ENCODE results near the gene CEP112. TPM values are rescaled to one million over a fixed set of nuclear protein-coding genes. Genes with fewer than 3 reads are reported as not detected.
"Not testable (repeated sequence)": the region's sequence is repeated elsewhere in the genome, so short reads cannot be mapped to it uniquely, and the experiment has no call there.

The CEP112 gene
- total and polyA plus RNA-seq, 5 experiments from 2014 or later = 0.27 to 2.0 (median 1.7) TPM; not detected in 2

DNA sequence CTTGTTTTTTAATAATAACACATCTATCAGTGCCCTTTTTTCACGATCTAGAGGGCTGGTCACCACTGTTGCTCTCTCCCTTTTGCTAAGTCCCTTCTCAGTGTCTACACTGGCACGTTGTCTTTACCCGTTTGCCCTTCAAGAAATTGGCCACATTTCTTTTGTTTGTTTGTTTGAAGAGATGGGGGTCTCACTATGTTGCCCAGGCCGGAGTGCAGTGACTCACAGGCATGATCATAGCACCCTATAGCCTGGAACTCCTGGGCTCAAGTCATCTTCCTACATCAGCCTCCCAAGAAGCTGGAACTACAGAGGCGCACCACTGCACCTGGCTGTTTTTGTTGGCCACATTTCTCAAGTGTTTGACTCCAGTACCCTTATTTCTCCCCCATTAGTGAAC, 492.5 kb downstream of the CEP112 start:
- no peak overlapping the region for H3K4me3 Mint-ChIP-seq
- ATAC-seq (no peak), DNase-seq (no peak)
- H3K9me3 Mint-ChIP-seq = no peaks in the 10 kb centered on the region
- POLR2A ChIA-PET = no interaction called here
- H3K4me1 Mint-ChIP-seq = no peaks in the 10 kb centered on the region
- H3K36me3 Mint-ChIP-seq = no peaks in the 10 kb centered on the region
- H3K27me3 Mint-ChIP-seq = peaks cover 4 to 20% (median 8%) of the 10 kb centered on the region in 5 donors
- H3K27ac Mint-ChIP-seq = no peak overlapping the region

DNA sequence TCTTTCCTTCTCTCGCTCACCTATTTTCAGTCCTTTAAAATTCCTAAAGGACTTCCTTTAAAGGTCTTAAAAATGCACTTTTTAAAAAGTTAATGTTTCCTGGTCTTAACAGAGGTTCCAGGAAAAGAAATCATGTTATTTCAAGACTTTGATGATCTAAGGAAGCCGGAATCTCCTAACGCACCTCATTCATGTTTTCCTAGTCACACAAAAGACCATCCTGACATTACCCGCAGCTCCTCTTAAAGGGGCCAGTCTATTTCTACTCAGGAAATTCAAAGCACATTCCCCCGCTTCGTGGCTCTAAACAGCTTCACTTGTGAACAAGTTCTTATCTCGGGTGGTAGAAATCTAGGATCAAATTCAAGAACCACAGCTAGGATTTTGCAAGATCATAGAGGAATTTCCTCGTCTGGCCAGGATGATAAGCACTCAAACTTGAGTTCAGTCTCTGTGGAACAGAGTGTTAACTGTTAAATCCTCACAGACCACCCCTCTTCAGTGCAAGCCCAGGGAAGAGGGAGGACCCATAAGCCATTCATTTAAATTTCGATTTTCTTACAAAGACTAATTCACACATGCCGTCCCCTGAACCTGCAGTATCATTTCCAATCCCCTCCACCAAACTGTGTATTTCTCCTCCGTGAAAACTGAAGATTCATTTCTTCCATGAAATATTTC, 493.4 kb downstream of the CEP112 start:
- H3K27me3 Mint-ChIP-seq = peaks cover 4 to 20% (median 8%) of the 10 kb centered on the region in 5 donors

DNA sequence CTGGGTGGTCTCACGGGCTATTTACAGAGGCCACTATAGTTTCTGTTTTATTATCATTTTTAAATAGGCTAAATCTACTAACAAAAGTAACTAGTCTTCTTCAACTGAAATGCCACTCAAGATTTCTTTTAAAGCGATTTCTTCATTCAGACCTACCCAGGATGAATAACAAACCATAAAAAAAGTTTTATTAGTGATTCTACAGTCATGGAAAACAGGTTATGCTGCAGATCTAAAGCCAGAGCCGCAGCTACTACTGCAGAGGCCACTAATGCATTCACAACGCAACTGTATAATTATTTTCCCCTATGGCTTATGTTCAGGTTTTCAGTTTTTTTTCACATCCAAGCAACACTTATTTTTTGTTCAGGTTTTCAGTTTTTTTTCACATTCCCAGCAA, 494.3 kb downstream of the CEP112 start:
- DNase-seq = no peak
- no peak for ATAC-seq
- Mint-ChIP-seq H3K9me3 (no peaks in the 10 kb centered on the region), H3K27me3 (peaks cover 4 to 20% (median 8%) of the 10 kb centered on the region in 5 donors), H3K27ac (no peak overlapping the region), H3K4me1 (peaks cover 0 to 2% (median 0%) of the 10 kb centered on the region in 4 donors), H3K36me3 (no peaks in the 10 kb centered on the region), H3K4me3 (no peak overlapping the region)
- POLR2A ChIA-PET = interaction anchor here (0.7 kb wide), 1 partner anchor 135 kb away, joined by 3 read pairs; no protein-coding TSS in a partner anchor

More for the DNA sequence above, 493.4 kb downstream of the CEP112 start:
- DNase-seq (no peak), ATAC-seq (no peak)
- Mint-ChIP-seq H3K36me3 (no peaks in the 10 kb centered on the region), H3K4me3 (no peak overlapping the region), H3K4me1 (peaks cover 0 to 2% (median 0%) of the 10 kb centered on the region in 4 donors), H3K9me3 (no peaks in the 10 kb centered on the region), H3K27ac (no peak overlapping the region)
- POLR2A ChIA-PET = no interaction called here

DNA sequence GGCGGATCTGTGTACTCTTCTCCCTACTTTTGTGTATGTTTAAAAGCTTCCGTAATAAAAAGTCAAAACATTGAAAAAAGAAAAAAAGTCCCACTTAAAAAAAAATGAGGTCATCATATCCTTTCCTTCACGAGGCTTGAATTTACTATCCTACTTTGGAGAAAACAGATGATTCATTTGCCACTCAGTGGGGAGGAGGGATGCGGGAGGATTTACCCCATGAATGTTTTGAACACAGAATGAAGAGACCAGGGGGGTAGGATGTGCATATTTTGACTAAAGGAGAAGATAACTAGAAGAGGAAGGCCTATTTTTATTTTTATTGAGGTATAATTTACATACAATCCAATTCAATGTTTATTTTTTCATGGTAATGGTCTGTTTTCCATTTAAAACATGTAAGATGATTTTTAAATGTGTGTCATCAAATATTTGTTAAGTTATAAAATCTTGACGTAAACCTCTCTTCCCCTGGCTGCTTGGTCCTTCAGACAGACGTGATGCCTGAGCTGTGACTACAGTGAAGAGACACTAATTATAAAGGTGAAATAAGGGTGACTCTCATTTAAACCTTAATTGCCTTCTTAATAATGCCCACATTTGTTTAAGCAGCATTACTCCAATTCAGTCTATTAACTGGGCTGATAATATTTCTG, 495.1 kb downstream of the CEP112 start:
- H3K27me3 Mint-ChIP-seq = peaks cover 4 to 20% (median 8%) of the 10 kb centered on the region in 5 donors
- DNase-seq (no peak), ATAC-seq (no peak)
- no peaks in the 10 kb centered on the region for H3K36me3 Mint-ChIP-seq
- H3K9me3 Mint-ChIP-seq = no peaks in the 10 kb centered on the region
- H3K4me3 Mint-ChIP-seq = no peak overlapping the region
- POLR2A ChIA-PET = no interaction called here
- H3K4me1 Mint-ChIP-seq = peaks cover 0 to 3% (median under 1%) of the 10 kb centered on the region in 4 donors
- no peak overlapping the region for H3K27ac Mint-ChIP-seq

GRCh38 chr17:65694601-65695000, 497.3 kb downstream of the CEP112 start:
- peaks cover 0 to 6% (median 3%) of the 10 kb centered on the region in 5 donors for H3K27me3 Mint-ChIP-seq
- no peak for DNase-seq
- ATAC-seq = no peak
- H3K27ac Mint-ChIP-seq = no peak overlapping the region
- H3K36me3 Mint-ChIP-seq = no peaks in the 10 kb centered on the region
- POLR2A ChIA-PET = no interaction called here
- peaks cover 11 to 13% (median 12%) of the 10 kb centered on the region in 4 donors for H3K4me1 Mint-ChIP-seq
- H3K9me3 Mint-ChIP-seq = no peaks in the 10 kb centered on the region
- no peak overlapping the region for H3K4me3 Mint-ChIP-seq

DNA sequence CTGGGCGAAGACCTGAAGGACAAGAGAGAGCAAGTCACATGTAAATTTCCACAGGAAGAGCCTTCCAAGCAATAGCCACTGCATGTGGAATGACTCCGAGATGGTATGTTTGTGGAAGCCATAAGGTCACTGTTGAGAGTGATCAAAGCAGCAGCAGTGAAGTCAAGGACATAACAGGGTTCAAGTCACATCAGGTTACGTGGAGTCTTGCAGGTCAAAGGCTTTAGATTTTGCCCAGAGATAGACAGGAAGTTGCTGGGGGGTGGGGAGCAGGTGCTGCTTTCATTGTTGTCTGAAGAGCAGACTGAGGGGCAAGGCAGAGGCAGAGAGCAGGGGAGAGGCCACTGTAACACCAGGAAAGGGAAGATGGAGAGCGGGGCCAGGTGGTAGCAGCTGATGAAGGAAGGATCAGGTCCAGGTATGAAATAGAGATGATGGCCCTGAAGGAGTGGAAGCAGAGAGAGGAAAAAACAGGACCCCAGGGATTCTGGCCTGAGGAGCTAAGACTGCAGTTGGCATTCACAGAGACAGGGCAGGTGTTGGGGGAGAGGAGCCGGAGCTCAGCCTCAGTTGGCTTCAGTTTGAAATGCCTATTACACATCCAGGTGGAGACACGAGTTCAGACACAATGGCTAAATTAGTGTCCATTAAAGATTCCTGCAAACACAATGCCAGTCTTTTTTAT, 501.2 kb downstream of the CEP112 start:
- H3K27ac Mint-ChIP-seq = peak overlapping the region in 2 of 10 donors; percentile 19 to 32
- H3K36me3 Mint-ChIP-seq = no peaks in the 10 kb centered on the region
- ATAC-seq (no peak), DNase-seq (no peak)
- H3K27me3 Mint-ChIP-seq = no peaks in the 10 kb centered on the region
- H3K4me1 Mint-ChIP-seq = peaks cover 11 to 13% (median 12%) of the 10 kb centered on the region in 4 donors
- POLR2A ChIA-PET = no interaction called here
- H3K4me3 Mint-ChIP-seq = peak overlapping the region in 2 of 10 donors; percentile 24 to 39
- no peaks in the 10 kb centered on the region for H3K9me3 Mint-ChIP-seq

DNA sequence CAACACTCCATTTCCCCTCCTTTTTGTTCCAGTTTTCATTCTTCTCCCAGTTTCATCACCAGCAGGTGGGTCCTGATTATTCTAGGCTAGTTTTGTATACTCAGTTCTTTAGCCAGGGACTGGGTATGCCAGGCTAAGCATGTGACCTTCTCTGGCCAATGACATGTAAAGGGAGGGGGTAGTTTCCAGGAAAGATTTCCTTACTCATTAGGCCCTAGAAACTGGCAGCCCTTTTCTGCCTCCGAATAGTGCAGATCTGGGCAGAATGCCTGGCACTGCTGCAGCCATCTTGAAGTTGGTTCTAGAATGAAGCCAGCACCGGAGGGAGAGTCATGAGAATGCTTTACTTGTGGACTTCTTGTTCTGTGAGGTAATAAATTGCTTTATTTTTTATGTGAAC, 503.6 kb downstream of the CEP112 start:
- Mint-ChIP-seq H3K4me3 (no peak overlapping the region), H3K27ac (no peak overlapping the region), H3K36me3 (no peaks in the 10 kb centered on the region), H3K9me3 (no peaks in the 10 kb centered on the region), H3K27me3 (no peaks in the 10 kb centered on the region), H3K4me1 (peaks cover 8 to 13% (median 12%) of the 10 kb centered on the region in 4 donors)
- POLR2A ChIA-PET = no interaction called here
- no peak for ATAC-seq
- DNase-seq = no peak

GRCh38 chr17:65685110-65685509, 506.8 kb downstream of the CEP112 start:
- no peak for DNase-seq
- no peaks in the 10 kb centered on the region for H3K36me3 Mint-ChIP-seq
- peaks cover 0 to 1% (median 0%) of the 10 kb centered on the region in 4 donors for H3K4me1 Mint-ChIP-seq
- no peak for ATAC-seq
- H3K27ac Mint-ChIP-seq = no peak overlapping the region
- POLR2A ChIA-PET = no interaction called here
- no peaks in the 10 kb centered on the region for H3K27me3 Mint-ChIP-seq
- H3K4me3 Mint-ChIP-seq = no peak overlapping the region
- peaks cover 0 to 15% (median 0%) of the 10 kb centered on the region in 9 donors for H3K9me3 Mint-ChIP-seq

- no peaks in the 10 kb centered on the region for H3K27me3 Mint-ChIP-seq
- ATAC-seq (no peak), DNase-seq (no peak)
- H3K4me1 Mint-ChIP-seq = no peaks in the 10 kb centered on the region
- H3K27ac Mint-ChIP-seq = no peak overlapping the region
- no peak overlapping the region for H3K4me3 Mint-ChIP-seq
- no peaks in the 10 kb centered on the region for H3K36me3 Mint-ChIP-seq
- peaks cover 0 to 15% (median 0%) of the 10 kb centered on the region in 9 donors for H3K9me3 Mint-ChIP-seq
- POLR2A ChIA-PET = no interaction called here
Observed at GRCh38 chr17:65684631-65685030, 507.3 kb downstream of the CEP112 start.

- Mint-ChIP-seq H3K4me1 (peaks cover 0 to 3% (median 0%) of the 10 kb centered on the region in 4 donors), H3K27ac (no peak overlapping the region), H3K4me3 (no peak overlapping the region), H3K36me3 (no peaks in the 10 kb centered on the region), H3K9me3 (peaks cover 0 to 15% (median 0%) of the 10 kb centered on the region in 9 donors), H3K27me3 (no peaks in the 10 kb centered on the region)
- POLR2A ChIA-PET = no interaction called here
- ATAC-seq = no peak
- DNase-seq = no peak
Observed at GRCh38 chr17:65683428-65683827, 508.5 kb downstream of the CEP112 start.

GRCh38 chr17:65681763-65682162, 510.2 kb downstream of the CEP112 start:
- H3K9me3 Mint-ChIP-seq = peaks cover 0 to 15% (median 0%) of the 10 kb centered on the region in 9 donors
- H3K36me3 Mint-ChIP-seq, ATAC-seq, H3K27me3 Mint-ChIP-seq, POLR2A ChIA-PET, H3K4me3 Mint-ChIP-seq, H3K27ac Mint-ChIP-seq, H3K4me1 Mint-ChIP-seq, DNase-seq: not testable (repeated sequence)

DNA sequence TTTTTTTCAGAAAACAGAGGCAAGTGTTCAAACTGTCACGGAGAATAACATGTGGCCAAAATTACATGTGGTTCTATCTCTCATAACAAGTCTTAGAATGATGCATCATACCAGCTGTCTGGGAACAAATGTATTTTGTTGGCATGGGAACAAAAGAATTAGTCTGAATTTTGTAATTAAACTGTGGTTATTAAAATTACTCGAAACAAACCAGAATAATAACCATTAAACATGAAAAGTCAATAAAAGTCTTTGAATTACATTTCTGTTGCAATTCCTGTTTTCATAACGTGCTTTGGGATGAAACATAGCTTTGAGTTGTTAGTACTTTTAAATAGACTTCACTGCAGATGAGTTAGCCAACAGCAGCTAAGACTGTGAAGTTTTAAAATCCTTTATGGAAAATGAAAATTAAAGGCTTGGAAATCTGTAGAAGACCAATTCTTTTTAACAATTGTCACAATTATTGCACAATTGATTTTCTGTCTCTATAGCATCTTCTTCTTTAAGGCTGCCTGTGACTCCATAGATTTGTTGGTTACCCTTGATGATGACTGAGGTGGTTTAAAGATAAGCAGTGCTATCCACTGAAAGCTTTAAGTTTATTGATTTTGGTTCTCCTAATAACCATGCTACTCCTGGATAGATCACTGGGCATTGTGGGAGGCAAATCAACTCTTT, 512.6 kb downstream of the CEP112 start:
- no peaks in the 10 kb centered on the region for H3K27me3 Mint-ChIP-seq
- no peak overlapping the region for H3K27ac Mint-ChIP-seq
- peaks cover 0 to 8% (median 0%) of the 10 kb centered on the region in 4 donors for H3K4me1 Mint-ChIP-seq
- no peaks in the 10 kb centered on the region for H3K36me3 Mint-ChIP-seq
- POLR2A ChIA-PET = no interaction called here
- ATAC-seq (no peak), DNase-seq (no peak)
- peaks cover 0 to 15% (median under 1%) of the 10 kb centered on the region in 9 donors for H3K9me3 Mint-ChIP-seq
- H3K4me3 Mint-ChIP-seq = no peak overlapping the region
